Measurements from ENCODE around the gene DNMBP. TPM values are rescaled to one million over a fixed set of nuclear protein-coding genes. Genes with fewer than 3 reads are reported as not detected.
A peak's percentile ranks its signal among the peaks of the same experiment; 100 is the strongest.

DNMBP gene, protein sequence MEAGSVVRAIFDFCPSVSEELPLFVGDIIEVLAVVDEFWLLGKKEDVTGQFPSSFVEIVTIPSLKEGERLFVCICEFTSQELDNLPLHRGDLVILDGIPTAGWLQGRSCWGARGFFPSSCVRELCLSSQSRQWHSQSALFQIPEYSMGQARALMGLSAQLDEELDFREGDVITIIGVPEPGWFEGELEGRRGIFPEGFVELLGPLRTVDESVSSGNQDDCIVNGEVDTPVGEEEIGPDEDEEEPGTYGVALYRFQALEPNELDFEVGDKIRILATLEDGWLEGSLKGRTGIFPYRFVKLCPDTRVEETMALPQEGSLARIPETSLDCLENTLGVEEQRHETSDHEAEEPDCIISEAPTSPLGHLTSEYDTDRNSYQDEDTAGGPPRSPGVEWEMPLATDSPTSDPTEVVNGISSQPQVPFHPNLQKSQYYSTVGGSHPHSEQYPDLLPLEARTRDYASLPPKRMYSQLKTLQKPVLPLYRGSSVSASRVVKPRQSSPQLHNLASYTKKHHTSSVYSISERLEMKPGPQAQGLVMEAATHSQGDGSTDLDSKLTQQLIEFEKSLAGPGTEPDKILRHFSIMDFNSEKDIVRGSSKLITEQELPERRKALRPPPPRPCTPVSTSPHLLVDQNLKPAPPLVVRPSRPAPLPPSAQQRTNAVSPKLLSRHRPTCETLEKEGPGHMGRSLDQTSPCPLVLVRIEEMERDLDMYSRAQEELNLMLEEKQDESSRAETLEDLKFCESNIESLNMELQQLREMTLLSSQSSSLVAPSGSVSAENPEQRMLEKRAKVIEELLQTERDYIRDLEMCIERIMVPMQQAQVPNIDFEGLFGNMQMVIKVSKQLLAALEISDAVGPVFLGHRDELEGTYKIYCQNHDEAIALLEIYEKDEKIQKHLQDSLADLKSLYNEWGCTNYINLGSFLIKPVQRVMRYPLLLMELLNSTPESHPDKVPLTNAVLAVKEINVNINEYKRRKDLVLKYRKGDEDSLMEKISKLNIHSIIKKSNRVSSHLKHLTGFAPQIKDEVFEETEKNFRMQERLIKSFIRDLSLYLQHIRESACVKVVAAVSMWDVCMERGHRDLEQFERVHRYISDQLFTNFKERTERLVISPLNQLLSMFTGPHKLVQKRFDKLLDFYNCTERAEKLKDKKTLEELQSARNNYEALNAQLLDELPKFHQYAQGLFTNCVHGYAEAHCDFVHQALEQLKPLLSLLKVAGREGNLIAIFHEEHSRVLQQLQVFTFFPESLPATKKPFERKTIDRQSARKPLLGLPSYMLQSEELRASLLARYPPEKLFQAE (N-terminal part only)
- total RNA-seq: 1 to 10 TPM; 2.3 to 2.9 TPM

DNA sequence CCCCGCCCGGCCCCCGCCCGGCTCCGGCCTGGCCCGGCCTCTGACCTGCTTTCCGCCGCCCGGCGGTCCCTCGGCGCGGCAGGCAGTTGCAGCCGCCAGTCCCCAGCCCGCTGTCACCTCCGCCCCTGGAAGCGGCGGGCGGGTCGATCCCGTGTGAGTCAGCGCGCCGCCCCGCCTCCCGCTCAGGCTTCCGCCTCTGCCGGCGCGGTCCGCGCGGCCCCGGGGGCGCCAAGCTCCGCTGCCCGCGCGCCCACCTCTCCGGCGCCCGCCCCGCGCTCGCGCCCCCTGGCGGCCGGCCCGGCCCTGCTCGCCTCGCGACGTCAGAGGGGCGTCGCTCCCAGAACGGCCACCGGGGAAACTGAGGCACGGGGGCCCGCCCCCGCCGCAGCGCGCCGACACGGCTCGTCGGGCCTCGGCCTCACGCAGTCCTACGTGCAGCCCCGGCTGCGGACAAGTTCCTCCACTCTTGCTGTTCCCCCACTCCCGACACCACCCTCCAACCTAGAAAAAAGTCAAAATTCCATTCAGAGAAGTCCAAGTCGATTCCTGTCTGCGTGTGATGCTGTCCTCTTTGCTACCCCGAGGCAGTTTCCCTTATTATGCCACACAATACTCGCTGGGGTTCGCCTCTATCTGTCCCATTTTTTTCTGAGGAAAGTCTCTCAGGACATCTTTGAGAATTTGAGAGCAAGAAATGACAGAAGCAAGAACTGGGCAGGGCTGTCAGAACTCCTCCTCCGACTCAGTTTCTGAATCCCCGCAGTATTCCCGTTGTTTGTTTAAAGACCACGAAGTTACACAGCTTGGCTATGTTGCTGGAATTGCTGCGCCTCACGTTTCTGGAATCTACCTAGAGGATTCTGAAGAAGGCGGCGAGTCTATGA lies at the start of gene DNMBP:
DNMBP (minus strand) TSS at position 155 of the 884 bp plus-strand sequence. CDS start 37,823 bp downstream, outside the sequence.
- H3K27ac Mint-ChIP-seq: peak within 1 kb of the TSS; percentile 47
- no peaks in the 10 kb centered on the region for H3K36me3 Mint-ChIP-seq (ENCODE audit: insufficient read depth in 2 of 2)
- DNase-seq (peak; percentile 89 to 90), ATAC-seq (replicated peaks in 1 of 2) (peak; percentile 96 to 97)
- H3K27me3 Mint-ChIP-seq (ENCODE audit: low read depth): peaks cover 22% of the 10 kb centered on the region
- H3K9me3 Mint-ChIP-seq: no peaks in the 10 kb centered on the region
- H3K4me1 Mint-ChIP-seq (ENCODE audit: low read depth): peaks cover 60% of the 10 kb centered on the region
- H3K4me3 Mint-ChIP-seq: peak within 1 kb of the TSS; percentile 89 to 93

- DNase-seq (no peak), ATAC-seq (replicated peaks in 1 of 2) (no peak)
- H3K27me3 Mint-ChIP-seq (ENCODE audit: low read depth): peaks cover 35% of the 10 kb centered on the region
- no peaks in the 10 kb centered on the region for H3K36me3 Mint-ChIP-seq (ENCODE audit: insufficient read depth in 2 of 2)
- H3K27ac Mint-ChIP-seq: no peak overlapping the region
- no peaks in the 10 kb centered on the region for H3K9me3 Mint-ChIP-seq
- no peak overlapping the region for H3K4me3 Mint-ChIP-seq
- H3K4me1 Mint-ChIP-seq (ENCODE audit: low read depth): no peaks in the 10 kb centered on the region
Measured at GRCh38 chr10:100057948-100058347, 48.2 kb upstream of the DNMBP start.

DNA sequence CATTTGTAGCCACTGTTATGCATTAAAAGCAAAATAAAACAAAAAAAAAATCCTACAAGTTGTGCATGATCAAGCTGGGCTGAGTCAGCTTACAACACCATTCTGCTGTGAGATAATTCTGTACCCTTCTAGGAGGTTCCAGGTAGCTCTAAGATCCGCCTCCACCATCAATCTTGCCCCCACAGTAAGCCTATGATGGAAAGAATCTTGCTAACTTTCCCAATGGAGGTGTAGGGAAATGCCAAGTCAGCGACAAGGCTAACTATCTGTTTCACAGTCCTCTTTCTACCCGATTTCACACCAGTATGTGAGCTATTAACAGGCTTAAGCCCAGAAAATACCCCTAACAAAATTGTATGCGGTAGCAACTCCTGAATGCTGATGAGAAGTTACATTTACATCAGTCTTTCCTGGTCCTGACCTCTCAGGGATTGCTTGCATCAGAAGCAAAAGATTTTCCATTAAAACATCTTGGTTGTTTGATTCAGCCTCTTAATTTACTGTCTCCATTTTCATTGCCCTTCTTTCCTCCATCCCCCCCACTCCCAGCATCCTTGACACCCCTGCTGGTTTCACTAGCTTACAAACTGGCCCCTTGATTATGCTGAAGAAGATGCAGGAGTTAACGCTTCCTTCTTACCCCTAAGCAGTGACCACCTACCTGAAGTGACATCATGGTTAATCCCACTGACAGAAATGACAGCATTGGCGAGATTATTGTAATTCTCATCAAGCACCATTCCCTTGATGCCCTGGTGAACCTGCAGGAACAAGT lies 44.1 kb upstream of the DNMBP start:
- Mint-ChIP-seq H3K27ac (no peak overlapping the region), H3K9me3 (no peaks in the 10 kb centered on the region), H3K36me3 (ENCODE audit: insufficient read depth in 2 of 2) (no peaks in the 10 kb centered on the region), H3K4me1 (ENCODE audit: low read depth) (no peaks in the 10 kb centered on the region), H3K27me3 (ENCODE audit: low read depth) (peaks cover 21% of the 10 kb centered on the region), H3K4me3 (no peak overlapping the region)
- ATAC-seq (replicated peaks in 1 of 2): no peak
- DNase-seq: no peak

DNA sequence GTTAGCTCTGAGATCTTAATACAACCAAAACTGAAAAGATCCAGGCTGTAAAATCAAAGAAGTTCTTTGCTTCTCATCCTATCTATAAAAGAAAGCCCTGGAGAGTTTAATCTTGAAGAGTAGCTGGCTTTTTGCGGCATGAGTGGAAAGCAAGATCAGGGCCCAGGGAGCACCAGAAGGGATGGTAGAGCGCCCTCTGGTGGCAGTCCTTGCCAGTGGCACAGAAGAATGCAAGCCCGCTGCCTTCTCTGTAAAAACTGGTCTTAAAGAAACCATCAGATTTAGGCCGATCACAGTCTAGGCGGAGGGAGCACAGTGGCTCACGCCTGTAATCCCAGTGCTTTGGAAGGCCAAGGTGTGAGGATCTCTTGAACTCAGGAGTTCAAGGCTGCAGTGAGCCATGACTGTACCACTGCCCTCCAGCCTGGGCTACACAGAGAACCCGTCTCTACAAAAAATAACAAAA lies 36.3 kb upstream of the DNMBP start:
- Mint-ChIP-seq H3K27me3 (ENCODE audit: low read depth) (no peaks in the 10 kb centered on the region), H3K4me3 (no peak overlapping the region)
- peak; percentile 84 to 86 for DNase-seq

DNA sequence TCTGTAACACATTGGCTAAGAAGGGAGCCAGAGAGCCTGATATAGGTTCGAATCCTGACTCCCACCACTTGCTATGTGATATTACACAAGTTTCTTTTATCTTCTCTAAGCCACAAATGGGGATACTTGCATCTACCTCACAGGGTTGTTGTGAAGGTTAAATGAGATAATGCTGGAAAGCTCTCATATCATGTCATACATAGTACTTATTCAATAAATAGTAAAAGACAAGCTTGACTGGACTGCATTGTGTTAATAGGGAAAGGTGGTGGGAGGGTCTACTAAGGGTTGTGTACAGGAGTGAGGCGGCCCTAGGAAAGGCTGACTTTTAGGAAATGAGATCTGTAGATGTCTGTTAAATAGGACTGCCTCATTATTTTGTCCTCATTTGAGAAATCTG lies 35.8 kb upstream of the DNMBP start:
- Mint-ChIP-seq H3K36me3 (ENCODE audit: insufficient read depth in 2 of 2) (no peaks in the 10 kb centered on the region), H3K27ac (no peak overlapping the region), H3K27me3 (ENCODE audit: low read depth) (no peaks in the 10 kb centered on the region), H3K9me3 (no peaks in the 10 kb centered on the region), H3K4me3 (no peak overlapping the region), H3K4me1 (ENCODE audit: low read depth) (peaks cover 16% of the 10 kb centered on the region)
- ATAC-seq (replicated peaks in 1 of 2): no peak
- no peak for DNase-seq

More for the DNA sequence above, 36.3 kb upstream of the DNMBP start:
- peaks cover 16% of the 10 kb centered on the region for H3K4me1 Mint-ChIP-seq (ENCODE audit: low read depth)
- H3K27ac Mint-ChIP-seq: no peak overlapping the region
- H3K9me3 Mint-ChIP-seq: no peaks in the 10 kb centered on the region
- peak; percentile 69 to 71 for ATAC-seq (replicated peaks in 1 of 2)
- H3K36me3 Mint-ChIP-seq (ENCODE audit: insufficient read depth in 2 of 2): no peaks in the 10 kb centered on the region

DNA sequence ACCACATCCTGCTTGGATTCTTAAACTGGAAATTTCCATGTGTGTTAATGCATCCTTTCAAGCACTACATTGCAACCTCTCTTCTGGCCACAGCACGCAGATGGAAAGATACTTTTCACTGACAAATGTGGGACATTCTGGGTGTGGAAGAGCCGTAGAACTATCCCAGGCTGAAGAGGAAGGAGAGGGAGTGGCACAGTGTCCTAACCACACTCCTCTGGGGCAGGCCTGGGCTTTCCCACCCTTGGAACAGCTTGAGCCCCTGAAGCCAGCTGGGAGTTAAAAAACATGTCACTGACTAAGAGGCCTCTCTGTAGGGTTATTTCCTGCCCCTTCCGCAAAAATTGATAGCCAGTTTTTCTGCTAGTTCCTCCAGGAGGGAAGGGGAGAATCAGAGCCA lies 34.0 kb upstream of the DNMBP start:
- no peak overlapping the region for H3K4me3 Mint-ChIP-seq
- no peaks in the 10 kb centered on the region for H3K9me3 Mint-ChIP-seq
- DNase-seq (no peak), ATAC-seq (replicated peaks in 1 of 2) (peak in 1 of 2 donors; percentile 7)
- no peaks in the 10 kb centered on the region for H3K27me3 Mint-ChIP-seq (ENCODE audit: low read depth)
- H3K4me1 Mint-ChIP-seq (ENCODE audit: low read depth): peaks cover 16% of the 10 kb centered on the region
- H3K36me3 Mint-ChIP-seq (ENCODE audit: insufficient read depth in 2 of 2): no peaks in the 10 kb centered on the region
- H3K27ac Mint-ChIP-seq: no peak overlapping the region

GRCh38 chr10:100043344-100043743 lies 33.6 kb upstream of the DNMBP start:
- H3K9me3 Mint-ChIP-seq: no peaks in the 10 kb centered on the region
- peak; percentile 89 to 90 for ATAC-seq (replicated peaks in 1 of 2)
- DNase-seq: peak; percentile 27 to 38
- no peaks in the 10 kb centered on the region for H3K27me3 Mint-ChIP-seq (ENCODE audit: low read depth)
- no peak overlapping the region for H3K4me3 Mint-ChIP-seq
- H3K27ac Mint-ChIP-seq: no peak overlapping the region
- peaks cover 16% of the 10 kb centered on the region for H3K4me1 Mint-ChIP-seq (ENCODE audit: low read depth)
- no peaks in the 10 kb centered on the region for H3K36me3 Mint-ChIP-seq (ENCODE audit: insufficient read depth in 2 of 2)

GRCh38 chr10:100041306-100042002 lies 31.7 kb upstream of the DNMBP start:
- no peaks in the 10 kb centered on the region for H3K27me3 Mint-ChIP-seq (ENCODE audit: low read depth)
- no peak overlapping the region for H3K27ac Mint-ChIP-seq
- H3K4me1 Mint-ChIP-seq (ENCODE audit: low read depth): peaks cover 16% of the 10 kb centered on the region
- H3K4me3 Mint-ChIP-seq: no peak overlapping the region
- ATAC-seq (replicated peaks in 1 of 2): no peak
- H3K9me3 Mint-ChIP-seq: no peaks in the 10 kb centered on the region
- DNase-seq: no peak
- no peaks in the 10 kb centered on the region for H3K36me3 Mint-ChIP-seq (ENCODE audit: insufficient read depth in 2 of 2)

- Mint-ChIP-seq H3K4me3 (no peak overlapping the region), H3K27ac (no peak overlapping the region)
- ATAC-seq (replicated peaks in 1 of 2): no peak
Measured at GRCh38 chr10:100038561-100039071, 28.9 kb upstream of the DNMBP start.

GRCh38 chr10:100037758-100038315 lies 28.1 kb upstream of the DNMBP start:
- H3K4me3 Mint-ChIP-seq: no peak overlapping the region
- ATAC-seq (replicated peaks in 1 of 2) (no peak), DNase-seq (no peak)
- H3K27me3 Mint-ChIP-seq (ENCODE audit: low read depth): no peaks in the 10 kb centered on the region
- no peaks in the 10 kb centered on the region for H3K9me3 Mint-ChIP-seq
- no peaks in the 10 kb centered on the region for H3K4me1 Mint-ChIP-seq (ENCODE audit: low read depth)
- peaks cover 0 to 2% of the 10 kb centered on the region in 2 donors for H3K36me3 Mint-ChIP-seq (ENCODE audit: insufficient read depth in 2 of 2)
- H3K27ac Mint-ChIP-seq: no peak overlapping the region

More at GRCh38 chr10:100038561-100039071, 28.9 kb upstream of the DNMBP start:
- no peaks in the 10 kb centered on the region for H3K9me3 Mint-ChIP-seq
- H3K27me3 Mint-ChIP-seq (ENCODE audit: low read depth): no peaks in the 10 kb centered on the region
- peaks cover 0 to under 1% of the 10 kb centered on the region in 2 donors for H3K36me3 Mint-ChIP-seq (ENCODE audit: insufficient read depth in 2 of 2)
- peaks cover 7% of the 10 kb centered on the region for H3K4me1 Mint-ChIP-seq (ENCODE audit: low read depth)
- DNase-seq: no peak
